Body of pancreas (tissue), 4 donors: ENCODE measurements around the gene LCE3B. TPM values are rescaled to one million over a fixed set of nuclear protein-coding genes. Genes with fewer than 3 reads are reported as not detected.

Source experiments
- ATAC-seq: fragments of 150-250 bp; one replicate; pipeline ENCODE4 v1.9.1; 2016
- DNase-seq, 4 donors: peaks; one replicate each; pipeline ENCODE4 v3.0.0-alpha.2; 2019
- H3K27ac ChIP-seq, 4 donors: fragments of 200-600 bp; sonication (generic); 1 replicate in 3 of 4; 2 replicates in 1 of 4; pipeline versions ENCODE4 v1.5.1 to v1.6.1; 2016 to 2019; ENCODE audit warnings: mild to moderate bottlenecking in 1 of 4, mixed read lengths in 1 of 4, moderate library complexity in 1 of 4
- H3K27me3 ChIP-seq, 2 donors: fragments of 200-600 bp; sonication (generic); one replicate each; pipeline ENCODE4 v1.6.0; 2016; ENCODE audit warnings: mild to moderate bottlenecking in 1 of 2
- H3K36me3 ChIP-seq, 2 donors: fragments of 200-600 bp; sonication (generic); replicated peaks in 1 of 2; 2 replicates each; pipeline ENCODE4 v1.5.1; 2016; ENCODE audit warnings: low read depth in 2 of 2; ENCODE audit not compliant: insufficient read depth in 1 of 2
- H3K4me1 ChIP-seq: fragments of 200-600 bp; sonication (generic); one replicate; pipeline ENCODE4 v1.6.0; 2016
- H3K4me3 ChIP-seq, 2 donors: fragments of 200-600 bp; sonication (generic); 1 replicate in 1 of 2; 2 replicates in 1 of 2; pipeline ENCODE4 v1.5.1; 2016 to 2019
- H3K9me3 ChIP-seq, 3 donors: fragments of 200-600 bp; sonication (generic); 1 replicate in 2 of 3; 2 replicates in 1 of 3; pipeline ENCODE4 v1.5.1; 2016
- CTCF ChIP-seq, 7 experiments: fragments of 450-650 bp in 4 of 7; fragments of 200-600 bp in 3 of 7; sonication (generic) in 3 of 7; IDR thresholded peaks; one replicate each; pipeline ENCODE4 v1.5.1; 2016 to 2019; ENCODE audit warnings: antibody characterized with exemption in 7 of 7
- POLR2A ChIP-seq, 3 donors: fragments of 450-650 bp; IDR thresholded peaks; one replicate each; pipeline ENCODE4 v1.6.1; 2016; ENCODE audit warnings: antibody characterized with exemption in 3 of 3, mild to moderate bottlenecking in 2 of 3
- WGBS, 2 donors: methylation state at CpG; one replicate each; pipeline ENCODE4 v1.1.5; 2017; 5-methylcytosine and 5-hydroxymethylcytosine counted together
- intact Hi-C: fragments of 100-400 bp; cut with DNase I; formaldehyde crosslinking; loops from one replicate; pipeline ENCODE4 v1.15.1; 2023
- total RNA-seq, 2 donors: library from RNA; depleted of rRNA; stranded (reverse); fragments of >200 nt; gene quantifications; one replicate each; pipeline ENCODE4 v1.1.0, GENCODE V29; 2016

Gene LCE3B
- total RNA-seq, 2 donors from 2014 or later, result not detected

GRCh38 chr1:152621993-152622392, 8.4 kb downstream of the LCE3B start:
- 73 to 75% methylated on average over 3 of the region's 3 CpGs for WGBS, 2 donors
- peaks cover 0 to 16% (median 2%) of the 10 kb centered on the region in 3 donors for H3K9me3 ChIP-seq
- H3K27me3 ChIP-seq, result no peaks in the 10 kb centered on the region

GRCh38 chr1:152622803-152623202, 9.2 kb downstream of the LCE3B start, which contains the start of gene LCE3A:
Gene LCE3A, minus strand, starts transcription at chr1:152623103. Its CDS starts 0 bp downstream, at chr1:152623103.
- Histone ChIP-seq H3K9me3 (peaks cover 0 to 16% (median 2%) of the 10 kb centered on the region in 3 donors), H3K4me1 (no peaks in the 10 kb centered on the region), H3K27ac (no peak within 1 kb of the TSS), H3K4me3 (no peak within 1 kb of the TSS), H3K36me3 (no peaks in the 10 kb centered on the region), H3K27me3 (no peaks in the 10 kb centered on the region)
- ATAC-seq (no peak), DNase-seq (no peak)
- intact Hi-C loops, result no loop called here
- WGBS, 2 donors, result 50 to 64% methylated on average over 7 to 10 of the region's 10 CpGs
- TF ChIP-seq CTCF (IDR thresholded peaks at IDR 0.05), result no peak
- TF ChIP-seq POLR2A (IDR thresholded peaks at IDR 0.05), result no peak

More at GRCh38 chr1:152621993-152622392, 8.4 kb downstream of the LCE3B start:
- intact Hi-C loops, result no loop called here
- Histone ChIP-seq H3K4me1 (no peaks in the 10 kb centered on the region), H3K4me3 (no peak overlapping the region), H3K36me3 (no peaks in the 10 kb centered on the region), H3K27ac (no peak overlapping the region)
- ATAC-seq (no peak), DNase-seq (no peak)
- TF ChIP-seq POLR2A (IDR thresholded peaks at IDR 0.05) (no peak), CTCF (IDR thresholded peaks at IDR 0.05) (no peak)

GRCh38 chr1:152623203-152623844, 9.7 kb downstream of the LCE3B start:
- Histone ChIP-seq H3K36me3 (no peaks in the 10 kb centered on the region), H3K27me3 (no peaks in the 10 kb centered on the region), H3K9me3 (peaks cover 0 to 15% (median 2%) of the 10 kb centered on the region in 3 donors), H3K4me3 (no peak overlapping the region), H3K27ac (no peak overlapping the region), H3K4me1 (no peaks in the 10 kb centered on the region)
- no peak for DNase-seq
- intact Hi-C loops, result no loop called here
- WGBS, 2 donors, result 23 to 28% methylated on average over 16 to 29 of the region's 29 CpGs
- no peak for ATAC-seq
- no peak for TF ChIP-seq POLR2A (IDR thresholded peaks at IDR 0.05)
- TF ChIP-seq CTCF (IDR thresholded peaks at IDR 0.05), result no peak

- no peaks in the 10 kb centered on the region for H3K36me3 ChIP-seq
- WGBS, 2 donors, result 29 to 46% methylated on average over 1 of the region's 1 CpG
- no peaks in the 10 kb centered on the region for H3K4me1 ChIP-seq
- no peak for ATAC-seq
- intact Hi-C loops, result no loop called here
- H3K27me3 ChIP-seq, result no peaks in the 10 kb centered on the region
- H3K4me3 ChIP-seq, result no peak overlapping the region
- no peak for DNase-seq
- H3K27ac ChIP-seq, result no peak overlapping the region
- TF ChIP-seq POLR2A (IDR thresholded peaks at IDR 0.05), result no peak
- no peak for TF ChIP-seq CTCF (IDR thresholded peaks at IDR 0.05)
- peaks cover 0 to 8% (median 0%) of the 10 kb centered on the region in 3 donors for H3K9me3 ChIP-seq
Observed at GRCh38 chr1:152626744-152627143, 13.1 kb downstream of the LCE3B start.

- TF ChIP-seq POLR2A (IDR thresholded peaks at IDR 0.05) (no peak), CTCF (IDR thresholded peaks at IDR 0.05) (no peak)
- Histone ChIP-seq H3K9me3 (peaks cover 0 to 8% (median 0%) of the 10 kb centered on the region in 3 donors), H3K4me3 (no peak overlapping the region), H3K36me3 (no peaks in the 10 kb centered on the region), H3K27ac (no peak overlapping the region), H3K27me3 (no peaks in the 10 kb centered on the region), H3K4me1 (no peaks in the 10 kb centered on the region)
- WGBS, 2 donors, result 81 to 82% methylated on average over 3 of the region's 3 CpGs
- intact Hi-C loops, result no loop called here
- ATAC-seq (no peak), DNase-seq (no peak)
Observed at GRCh38 chr1:152630596-152630995, 17.0 kb downstream of the LCE3B start.
